Activated naive CD4-positive, alpha-beta T cell treated with Interleukin-2 at 50 U/mL for 16 hours (primary cell): ENCODE data around the gene MBNL3.
"Not testable (repeated sequence)": the region's sequence is repeated elsewhere in the genome, so short reads cannot be mapped to it uniquely, and the experiment has no call there.

Experiments used
- DNase-seq: peaks from one replicate; pipeline ENCODE4 v3.0.0-alpha.2; 2020

The MBNL3 gene

DNA sequence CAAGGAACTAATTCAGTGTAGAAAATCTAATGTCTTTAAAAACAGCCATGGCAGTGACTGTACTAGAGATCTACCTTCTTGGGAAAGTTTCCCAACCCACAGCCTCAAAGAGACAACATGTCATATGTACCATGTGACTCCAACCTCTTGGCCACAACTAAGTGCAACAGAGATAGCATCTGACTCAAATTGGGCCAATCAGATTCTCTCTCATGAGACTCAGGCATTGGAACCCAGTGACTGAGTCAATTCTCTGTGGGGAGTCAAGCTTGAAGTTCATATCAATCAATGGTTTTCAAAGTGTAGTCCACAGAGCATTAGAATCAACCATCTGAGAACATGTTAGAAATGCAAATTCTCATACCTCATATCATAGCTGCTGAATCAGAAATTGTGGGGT is 123.3 kb downstream of the MBNL3 start:
- no peak for DNase-seq

DNA sequence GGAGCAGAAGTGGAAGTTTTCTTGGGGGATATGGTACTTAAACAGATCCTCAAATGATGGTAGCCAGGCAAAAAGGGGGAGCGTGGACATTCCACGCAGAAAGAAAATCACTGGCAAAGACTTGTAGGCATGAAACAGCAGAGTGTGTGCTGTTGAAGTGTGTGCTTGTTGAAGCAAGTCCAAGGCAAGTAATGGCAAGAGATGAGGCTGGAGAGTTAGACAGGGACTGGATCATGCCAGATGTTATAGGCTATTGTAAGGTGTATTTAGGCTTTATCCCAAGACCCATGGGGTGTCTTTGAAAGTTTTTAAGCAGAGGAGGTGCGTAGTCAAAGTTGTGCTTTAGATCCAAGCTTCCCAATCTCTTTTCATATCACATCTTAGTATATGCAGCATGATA is 124.5 kb downstream of the MBNL3 start:
- DNase-seq = no peak

DNA sequence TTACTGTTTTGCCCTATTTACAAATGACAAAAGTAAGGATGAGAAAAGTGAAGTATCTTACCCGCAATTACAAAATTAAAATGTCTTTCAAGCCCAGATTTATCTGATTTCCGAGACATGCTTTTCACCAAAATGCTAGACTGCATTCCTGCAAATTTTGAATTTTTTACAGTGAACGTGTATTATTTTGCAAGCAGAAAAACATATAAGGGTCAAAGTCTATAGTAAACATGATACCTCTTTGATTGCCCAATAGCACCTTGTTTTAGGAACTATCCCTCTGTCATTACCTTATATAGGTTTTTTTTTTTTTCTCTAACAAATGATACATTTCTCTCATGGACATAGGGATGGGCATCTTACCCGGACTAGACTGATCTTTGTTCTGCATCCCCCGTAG is 135.4 kb downstream of the MBNL3 start:
- no peak for DNase-seq

DNA sequence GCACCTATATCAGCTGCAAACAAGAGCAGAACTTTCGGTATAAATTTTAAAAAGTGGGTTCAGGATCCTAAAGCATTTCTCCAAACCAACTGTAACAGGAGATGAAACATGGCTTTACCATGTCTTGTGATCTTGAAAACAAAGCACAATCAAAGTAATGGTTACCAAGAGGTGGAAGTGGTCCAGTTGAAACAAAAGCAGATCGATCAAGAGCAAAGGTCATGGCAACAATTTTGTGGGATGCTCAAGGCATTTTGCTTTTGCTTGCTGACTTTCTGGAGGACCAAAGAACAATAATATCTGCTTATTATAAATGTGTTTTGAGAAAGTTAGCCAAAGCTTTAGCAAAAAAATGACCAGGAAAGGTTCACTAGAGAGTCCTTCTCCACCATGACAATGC is 152.7 kb downstream of the MBNL3 start:
- no peak for DNase-seq

DNA sequence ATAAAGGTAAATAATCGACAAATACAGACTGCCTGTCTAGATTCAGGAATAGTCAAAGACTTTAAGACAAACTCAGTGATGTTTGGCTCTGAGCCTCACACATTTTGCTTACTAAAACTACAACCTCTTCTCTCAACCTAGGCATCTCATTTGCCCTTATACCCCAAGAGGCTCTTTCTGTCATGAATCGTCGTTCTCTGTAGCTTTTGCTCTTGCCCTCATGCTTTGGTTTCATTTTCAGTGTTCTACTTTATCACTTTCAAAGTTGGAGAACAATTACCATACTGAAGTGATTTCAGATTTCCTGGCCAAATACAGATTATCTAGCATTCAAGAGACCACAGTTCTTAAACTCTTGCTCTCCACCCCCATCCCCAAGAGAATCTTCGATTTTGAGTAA is 155.5 kb downstream of the MBNL3 start:
- no peak for DNase-seq

DNA sequence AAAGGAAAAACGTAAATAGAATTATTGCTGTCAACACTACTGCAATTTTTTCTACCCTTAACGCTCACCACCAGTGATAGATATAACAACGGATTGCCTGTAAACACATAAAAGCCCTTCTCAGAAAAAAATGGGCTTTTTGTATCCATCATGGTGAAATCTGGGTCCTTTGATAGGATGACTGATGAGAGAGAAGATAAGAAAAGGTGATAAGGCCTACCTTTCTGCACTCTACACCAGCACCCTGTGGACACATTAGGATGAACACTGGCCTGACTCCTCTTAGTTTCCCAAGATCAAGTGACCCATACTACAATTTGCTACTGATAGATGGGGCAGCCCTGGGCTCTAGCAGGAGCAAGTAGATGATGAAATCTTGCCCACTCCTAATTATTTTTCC is 157.3 kb downstream of the MBNL3 start:
- DNase-seq = no peak

DNA sequence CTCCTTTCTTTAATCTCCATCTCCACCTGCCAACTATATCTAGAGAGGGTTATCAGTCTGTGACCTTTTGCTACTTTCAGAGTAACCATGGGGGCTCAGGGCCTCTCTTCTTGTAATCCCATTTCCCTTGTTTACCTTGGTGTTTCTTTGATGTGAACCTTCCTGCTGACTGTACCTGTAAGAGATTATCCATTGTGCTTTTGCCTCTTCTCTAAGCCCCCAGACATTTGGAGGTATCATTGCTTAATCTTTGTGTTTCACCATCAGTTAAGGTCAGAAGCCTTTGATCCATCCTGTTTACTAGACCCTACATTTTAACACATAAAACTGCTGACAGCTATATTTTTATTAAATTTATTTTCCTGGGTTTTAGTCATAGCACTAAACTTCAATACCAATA is 157.8 kb downstream of the MBNL3 start:
- DNase-seq = no peak

DNA sequence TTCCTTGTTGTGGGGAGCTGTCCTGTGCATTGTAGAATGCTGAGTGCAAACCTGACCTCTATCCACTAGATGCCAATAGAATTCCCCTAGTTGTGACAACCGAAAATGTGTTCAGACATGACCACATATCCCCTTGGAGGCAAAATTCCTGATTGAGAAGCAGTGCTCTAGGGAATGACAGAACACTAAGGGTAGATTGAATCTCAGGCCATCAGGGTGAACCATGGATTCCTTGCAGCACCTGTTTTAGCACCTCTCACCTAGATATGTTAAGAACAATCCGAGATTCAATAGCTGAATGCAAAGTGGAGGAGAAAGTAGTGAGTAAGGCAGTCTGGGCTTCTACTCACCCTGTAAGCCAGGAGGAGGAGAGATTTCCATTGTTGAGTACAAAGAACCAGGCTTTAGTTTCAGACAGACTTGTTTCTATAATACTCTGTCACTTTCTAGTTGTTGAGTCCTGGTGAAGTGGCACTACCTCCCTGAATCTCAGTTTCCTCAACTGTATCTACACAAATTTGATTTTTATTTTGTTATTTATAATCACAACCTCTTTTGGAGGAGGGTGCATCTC is 158.6 kb downstream of the MBNL3 start:
- DNase-seq = no peak

DNA sequence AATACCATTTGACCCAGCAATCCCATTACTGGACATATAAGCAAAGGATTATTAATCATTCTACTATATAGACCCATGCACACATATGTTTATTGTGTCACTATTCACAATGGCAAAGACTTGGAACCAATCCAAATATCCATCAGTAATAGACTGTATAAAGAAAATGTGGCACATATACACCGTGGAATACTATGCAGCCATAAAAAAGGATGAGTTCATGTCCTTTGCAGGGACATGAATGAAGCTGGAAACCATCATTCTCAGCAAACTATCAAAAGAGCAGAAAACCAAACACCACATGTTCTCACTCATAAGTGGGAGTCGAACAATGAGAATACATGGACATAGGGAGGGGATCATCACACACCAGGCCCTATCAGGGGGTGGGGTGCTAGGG is 161.9 kb downstream of the MBNL3 start:
- not testable (repeated sequence) for DNase-seq
